BJ (cell line): ENCODE results near the gene SLC4A8. TPM values are rescaled to one million over a fixed set of nuclear protein-coding genes. Genes with fewer than 3 reads are reported as not detected.

Experiments
- CTCF ChIA-PET: fragments of 350-600 bp; formaldehyde crosslinking; extraction: SDS; loops from one replicate; lab custom pipeline; 2021; ENCODE audit warnings: antibody characterized with exemption, inconsistent platforms; lab: Yijun Ruan, JAX
- POLR2A ChIA-PET: fragments of 300-600 bp; sonication (Branson Sonifier 250); formaldehyde crosslinking; extraction: SDS; loops from one replicate; lab custom pipeline; 2021; ENCODE audit warnings: antibody characterized with exemption; lab: Charles Lee
- DNase-seq: peaks from one replicate; pipeline ENCODE4 v3.0.0-alpha.2; 2011; ENCODE audit warnings: low read depth
- H3K27me3 ChIP-seq: 2 replicates; pipeline ENCODE4 v1.6.0; 2011; ENCODE audit warnings: low read length; ENCODE audit not compliant: control insufficient read depth, insufficient read depth
- H3K36me3 ChIP-seq: 2 replicates; pipeline ENCODE4 v1.5.1; 2011; ENCODE audit warnings: low read length; ENCODE audit not compliant: control insufficient read depth, insufficient read depth
- H3K4me3 ChIP-seq: 2 replicates; pipeline ENCODE4 v1.5.1; 2011; ENCODE audit warnings: low read depth, mild to moderate bottlenecking, control low read depth, low read length
- polyA minus RNA-seq: library from RNA; depleted of rRNA, polyadenylated mRNA; stranded (reverse); fragments of >200 nt; gene quantifications from 2 replicates; pipeline ENCODE4 v1.2.3, GENCODE V29; 2011; rRNA and poly(A)+ RNA removed
- polyA plus RNA-seq: library from polyadenylated mRNA; depleted of rRNA; stranded (reverse); fragments of >200 nt; gene quantifications from 2 replicates; pipeline ENCODE4 v1.2.3, GENCODE V29; 2011; rRNA removed
- TF ChIP-seq, protein P1 (sequence below): IDR thresholded peaks from 2 replicates; pipeline ENCODE4 v1.5.1; 2011; ENCODE audit warnings: low read depth, mild to moderate bottlenecking, control low read depth, inconsistent platforms, low read length, moderate library complexity; ENCODE audit not compliant: insufficient read depth

SLC4A8 gene
- polyA plus RNA-seq (4.9 and 7.3 TPM in 2 replicates), polyA minus RNA-seq (5.0 and 8.6 TPM in 2 replicates)

DNA sequence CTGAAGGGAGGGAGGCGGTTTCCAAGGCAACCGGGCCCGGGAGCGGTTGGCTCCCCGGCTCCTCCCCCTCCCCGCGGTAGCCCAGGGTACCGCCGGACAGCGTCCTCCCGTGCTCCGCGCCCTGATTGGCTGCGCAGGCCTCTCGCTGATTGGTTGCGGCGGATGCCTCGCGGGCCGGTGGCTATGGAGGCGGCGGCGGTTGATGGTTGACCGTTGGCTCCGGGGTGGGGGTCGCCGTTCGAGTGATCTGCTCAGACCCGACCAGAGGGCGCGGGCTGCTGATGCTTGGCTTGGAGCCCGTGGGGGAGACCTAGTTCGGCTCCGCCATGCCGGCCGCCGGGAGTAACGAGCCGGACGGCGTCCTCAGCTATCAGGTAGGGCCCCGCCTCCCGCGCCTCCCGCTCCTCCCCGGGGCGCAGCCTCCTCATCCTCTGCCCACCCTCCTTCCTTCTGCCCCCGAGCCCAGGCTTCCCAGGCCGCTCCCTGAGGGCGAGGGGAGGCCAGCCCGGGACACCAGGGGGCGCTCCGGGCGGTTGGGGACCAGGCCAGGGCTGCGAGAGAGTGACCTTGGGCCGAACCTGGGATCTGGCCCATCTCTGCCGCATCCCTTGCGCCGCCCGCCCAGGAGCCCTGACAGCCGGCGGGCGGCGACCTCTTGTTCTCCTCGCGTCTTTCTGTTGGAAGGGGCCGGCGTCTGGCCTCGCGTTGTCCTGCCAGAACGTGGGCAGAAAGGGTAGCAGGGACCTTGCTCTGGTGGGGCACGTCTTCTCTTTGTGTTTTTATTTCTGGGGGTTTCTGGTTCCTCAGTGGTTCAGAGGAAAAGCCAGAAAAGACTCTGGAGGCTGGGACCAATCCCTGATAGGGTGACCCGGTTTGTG, at the start of gene SLC4A8:
SLC4A8 (plus strand) TSS at position 170 of the 878 bp plus-strand sequence; CDS start at position 327, 157 bp downstream.
- POLR2A ChIA-PET = no interaction called here
- TF ChIP-seq, protein P1, sequence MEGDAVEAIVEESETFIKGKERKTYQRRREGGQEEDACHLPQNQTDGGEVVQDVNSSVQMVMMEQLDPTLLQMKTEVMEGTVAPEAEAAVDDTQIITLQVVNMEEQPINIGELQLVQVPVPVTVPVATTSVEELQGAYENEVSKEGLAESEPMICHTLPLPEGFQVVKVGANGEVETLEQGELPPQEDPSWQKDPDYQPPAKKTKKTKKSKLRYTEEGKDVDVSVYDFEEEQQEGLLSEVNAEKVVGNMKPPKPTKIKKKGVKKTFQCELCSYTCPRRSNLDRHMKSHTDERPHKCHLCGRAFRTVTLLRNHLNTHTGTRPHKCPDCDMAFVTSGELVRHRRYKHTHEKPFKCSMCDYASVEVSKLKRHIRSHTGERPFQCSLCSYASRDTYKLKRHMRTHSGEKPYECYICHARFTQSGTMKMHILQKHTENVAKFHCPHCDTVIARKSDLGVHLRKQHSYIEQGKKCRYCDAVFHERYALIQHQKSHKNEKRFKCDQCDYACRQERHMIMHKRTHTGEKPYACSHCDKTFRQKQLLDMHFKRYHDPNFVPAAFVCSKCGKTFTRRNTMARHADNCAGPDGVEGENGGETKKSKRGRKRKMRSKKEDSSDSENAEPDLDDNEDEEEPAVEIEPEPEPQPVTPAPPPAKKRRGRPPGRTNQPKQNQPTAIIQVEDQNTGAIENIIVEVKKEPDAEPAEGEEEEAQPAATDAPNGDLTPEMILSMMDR = peak; percentile 96
- DNase-seq = no peak
- Histone ChIP-seq H3K4me3 (peak within 1 kb of the TSS; percentile 77), H3K36me3 (no peaks in the 10 kb centered on the region), H3K27me3 (no peaks in the 10 kb centered on the region)
- CTCF ChIA-PET = interaction anchor here (0.7 to 8.9 kb wide), 17 partner anchors 11 to 465 kb away, joined by 3 to 83 read pairs (median 3); no protein-coding TSS in a partner anchor

GRCh38 chr12:51374856-51375255, 49.8 kb upstream of the SLC4A8 start:
- Histone ChIP-seq H3K27me3 (no peaks in the 10 kb centered on the region), H3K4me3 (no peak overlapping the region), H3K36me3 (peaks cover 15% of the 10 kb centered on the region)
- TF ChIP-seq, protein P1 = no peak
- ChIA-PET CTCF (no interaction called here), POLR2A (no interaction called here)
- DNase-seq = no peak

DNA sequence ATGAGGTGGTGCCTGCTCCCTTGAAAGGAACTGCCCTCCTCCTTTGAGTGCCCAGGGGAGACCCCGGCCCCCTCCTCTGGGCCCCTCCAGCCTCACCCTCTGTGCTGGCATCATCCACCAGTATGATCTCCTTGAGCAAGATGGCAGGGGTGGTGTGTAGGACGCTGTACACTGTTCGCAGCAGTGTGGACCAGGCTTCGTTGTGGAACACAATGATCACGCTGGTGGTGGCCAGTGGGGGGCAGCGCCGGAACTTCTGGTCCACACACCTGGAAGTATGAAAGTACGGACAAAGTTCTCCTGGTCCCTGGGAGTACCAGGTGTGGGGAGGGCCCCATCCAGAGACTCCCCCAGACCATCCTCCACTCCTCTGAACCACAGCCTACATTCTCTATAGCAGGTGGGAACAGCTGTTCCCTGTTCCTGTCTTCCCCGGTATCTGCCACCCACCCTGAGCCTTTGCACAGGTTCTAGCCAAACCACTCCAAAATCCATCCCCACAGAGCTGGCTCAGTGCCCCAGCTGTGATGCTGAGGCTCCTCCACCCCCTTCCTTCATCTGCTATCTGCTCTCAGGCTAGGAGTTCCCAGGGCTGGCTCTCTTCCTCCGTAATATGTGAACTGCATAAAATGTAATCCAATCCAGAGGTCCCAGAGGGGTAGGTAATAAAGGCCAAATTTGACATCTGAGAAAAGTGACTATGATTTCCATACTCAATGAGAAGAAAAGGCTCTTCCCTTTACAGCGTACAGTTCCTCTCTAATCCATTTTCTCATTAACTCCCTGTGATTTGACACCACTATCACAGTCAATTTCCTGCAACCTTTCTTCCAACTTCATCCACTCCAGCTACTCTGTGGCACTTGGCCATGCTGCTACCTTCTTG, 47.3 kb upstream of the SLC4A8 start:
- Histone ChIP-seq H3K27me3 (no peaks in the 10 kb centered on the region), H3K4me3 (no peak overlapping the region), H3K36me3 (peaks cover 15% of the 10 kb centered on the region)
- DNase-seq = no peak
- ChIA-PET POLR2A (no interaction called here), CTCF (no interaction called here)
- TF ChIP-seq, protein P1 = no peak

DNA sequence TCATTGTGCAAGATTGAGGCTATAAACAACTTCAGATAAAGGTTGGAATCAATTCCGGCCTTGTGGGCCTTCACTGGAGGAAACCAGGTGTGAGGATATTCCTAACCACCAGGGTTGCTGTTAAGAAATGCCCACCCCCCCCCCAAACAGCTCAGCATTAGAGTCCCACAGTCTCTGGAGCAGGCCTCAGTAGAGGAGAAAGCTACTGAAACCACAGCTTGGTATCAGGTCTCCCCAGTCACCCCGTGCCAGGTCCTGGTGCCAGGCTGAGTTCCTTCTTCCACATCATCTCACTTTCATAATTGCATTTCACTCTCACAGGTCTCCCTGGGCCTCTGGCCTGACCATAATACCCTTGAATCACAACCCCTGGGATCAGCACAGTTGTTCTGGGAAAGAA, 45.9 kb upstream of the SLC4A8 start:
- ChIA-PET CTCF (no interaction called here), POLR2A (no interaction called here)
- TF ChIP-seq, protein P1 = no peak

DNA sequence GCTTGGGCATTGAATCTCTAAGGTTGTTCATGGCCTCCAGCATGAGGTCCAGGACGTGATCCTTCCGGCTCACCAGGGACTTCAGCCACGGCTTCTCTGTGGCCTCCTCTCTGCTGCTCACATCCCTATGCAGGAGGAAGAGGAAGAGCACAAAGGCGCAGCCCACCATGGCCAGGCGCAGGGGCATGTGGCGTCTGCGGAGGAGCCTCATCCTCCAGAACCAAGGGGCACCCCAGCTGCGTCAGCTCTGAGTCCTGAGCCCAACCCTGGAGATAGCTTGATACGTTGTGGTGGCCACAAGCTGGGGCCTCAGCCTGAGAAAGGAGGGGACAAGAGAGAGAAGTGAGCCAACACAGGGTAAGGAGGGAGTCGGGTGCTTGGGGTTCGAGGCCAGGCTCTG, 45.1 kb upstream of the SLC4A8 start:
- Histone ChIP-seq H3K27me3 (no peaks in the 10 kb centered on the region), H3K36me3 (peaks cover 18% of the 10 kb centered on the region), H3K4me3 (no peak overlapping the region)
- DNase-seq = no peak
- POLR2A ChIA-PET = no interaction called here
- CTCF ChIA-PET = no interaction called here
- TF ChIP-seq, protein P1 = no peak

More for the DNA sequence above, 45.9 kb upstream of the SLC4A8 start:
- no peak for DNase-seq
- Histone ChIP-seq H3K27me3 (no peaks in the 10 kb centered on the region), H3K36me3 (peaks cover 18% of the 10 kb centered on the region), H3K4me3 (no peak overlapping the region)
